ENCODE results near the gene EFR3B. TPM values are rescaled to one million over a fixed set of nuclear protein-coding genes. Genes with fewer than 3 reads are reported as not detected.

The EFR3B gene
- total and polyA plus RNA-seq, 2 of the 4 experiments (the other 2 are of a cell fraction) = 0.38 to 0.90 TPM

DNA sequence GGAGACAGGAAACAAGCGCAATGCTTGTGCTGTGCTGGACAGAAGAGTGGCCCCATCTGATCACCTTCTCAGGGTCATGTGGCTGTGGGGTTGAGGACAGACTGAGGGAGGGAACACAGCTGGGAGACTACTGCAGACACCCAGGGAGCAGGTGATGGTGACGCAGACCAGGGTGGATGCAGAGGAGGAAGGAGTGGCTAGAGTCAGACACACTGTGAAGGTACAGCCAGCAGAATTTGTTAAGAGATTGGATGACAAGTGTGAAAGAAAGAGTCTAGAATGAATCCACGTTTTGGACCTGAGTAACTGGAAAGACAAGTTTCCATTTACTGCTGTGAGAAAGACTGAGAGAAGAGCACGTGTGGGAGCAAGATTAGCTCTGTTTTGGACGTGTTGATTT is 142.4 kb downstream of the EFR3B start:
- Histone ChIP-seq H2AK9ac (replicated peaks; ENCODE audit: low read depth, low read length, poor library complexity) (no peak overlapping the region), H2AK5ac (ENCODE audit: low read depth, low read length) (no peak overlapping the region), H3K23ac (ENCODE audit: low read depth, low read length) (no peak overlapping the region), H3K9me1 (ENCODE audit: insufficient read depth, low read length) (no peaks in the 10 kb centered on the region), H3K4me1 (ENCODE audit: control insufficient read depth, insufficient read depth, low read length) (no peaks in the 10 kb centered on the region), H2BK15ac (ENCODE audit: low read depth, low read length) (no peak overlapping the region), H3K4ac (ENCODE audit: low read depth, low read length) (no peak overlapping the region), H3K9ac (ENCODE audit: low read depth, low read length) (no peak overlapping the region), H4K5ac (ENCODE audit: low read depth, low read length) (no peak overlapping the region), H2BK120ac (ENCODE audit: low read depth, low read length) (no peak overlapping the region), H3K36me3 (ENCODE audit: control insufficient read depth, insufficient read depth, low read length) (no peaks in the 10 kb centered on the region), H2AFZ (replicated peaks; ENCODE audit: low read length, poor library complexity) (no peak overlapping the region), H3K56ac (ENCODE audit: extremely low read depth, insufficient read depth, low read length) (no peak overlapping the region), H3K18ac (ENCODE audit: low read depth, low read length) (no peak overlapping the region), H3K27ac (ENCODE audit: insufficient read depth, low read length) (no peak overlapping the region), H3K9me3 (ENCODE audit: control insufficient read depth, insufficient read depth, low read length) (0 out of 2 replicates have a peak, but pooled peaks cover 1% of the 10 kb centered on the region), H3K27me3 (ENCODE audit: control insufficient read depth, insufficient read depth, low read length) (peaks cover 17% of the 10 kb centered on the region), H3K4me3 (ENCODE audit: insufficient read depth, low read depth, low read length) (no peak overlapping the region), H2BK20ac (ENCODE audit: low read depth, low read length) (no peak overlapping the region), H4K91ac (ENCODE audit: insufficient read depth, low read depth, low read length) (no peak overlapping the region), H4K8ac (ENCODE audit: low read depth in 2 of 2, low read length in 2 of 2) (no peak overlapping the region), H3K4me2 (ENCODE audit: low read depth, low read length) (no peak overlapping the region), H2BK5ac (ENCODE audit: low read depth, low read length, poor library complexity, severe bottlenecking) (no peak overlapping the region), H3K79me1 (ENCODE audit: low read depth in 1 of 2, low read length in 2 of 2) (no peaks in the 10 kb centered on the region), H3K14ac (replicated peaks; ENCODE audit: low read depth, low read length) (no peak overlapping the region), H4K20me1 (ENCODE audit: insufficient read depth, low read length) (no peaks in the 10 kb centered on the region)
- DNase-seq (no peak), ATAC-seq (ENCODE audit: low read depth) (no peak)
- no TSS peak for BruUV-seq (replicated peaks)
- WGBS, 2 experiments (ENCODE audit: extremely low coverage in 2 of 2, insufficient read length in 1 of 2) = 13% methylated on average over 4 of the region's 5 CpGs; no CpG with 5 or more reads in 1 of the 2 experiments
- POLR2A ChIA-PET (ENCODE audit: unreplicated experiment) = no interaction called here
- dilution Hi-C loops (cut with HindIII; ENCODE audit: low sequenced_read_pairs, unreplicated experiment) = no loop called here
- TF ChIP-seq RCOR1 (IDR thresholded peaks at IDR 0.05; ENCODE audit: insufficient replicate concordance, low read length) = no peak
- CTCF ChIA-PET = no interaction called here
- in situ Hi-C loops (cut with MboI; ENCODE audit: low sequenced_read_pairs) = no loop called here
- intact Hi-C loops (cut with micrococcal nuclease) = no loop called here

Data from IMR-90 (cell line).